ENCODE data around the gene PPFIBP2.

The PPFIBP2 gene

GRCh38 chr11:7513234-7514098, at the start of gene PPFIBP2:
Gene PPFIBP2, plus strand, starts transcription at chr11:7513999. Its CDS starts 35,477 bp downstream, at chr11:7549476.
- Histone ChIP-seq H3K9me3 (replicated peaks; ENCODE audit: insufficient read depth, low read length) (no peaks in the 10 kb centered on the region), H3K27ac (ENCODE audit: low read length) (peak within 1 kb of the TSS; percentile 96), H2AFZ (ENCODE audit: low read length) (peak within 1 kb of the TSS; percentile 74), H4K20me1 (ENCODE audit: insufficient read depth, low read length) (no peaks in the 10 kb centered on the region), H3K9ac (ENCODE audit: low read length) (peak within 1 kb of the TSS; percentile 89), H3K27me3 (replicated peaks; ENCODE audit: insufficient read depth, low read length) (no peaks in the 10 kb centered on the region), H3K9me2 (replicated peaks; ENCODE audit: insufficient read depth, low read length) (no peaks in the 10 kb centered on the region), H3K4me3 (ENCODE audit: low read length) (peak within 1 kb of the TSS; percentile 82), H3K79me2 (ENCODE audit: low read length) (peaks cover 29% of the 10 kb centered on the region), H3F3A (ENCODE audit: insufficient read depth, low read length) (peaks cover 24% of the 10 kb centered on the region), H3K36me3 (replicated peaks; ENCODE audit: insufficient read depth, low read length) (no peaks in the 10 kb centered on the region), H3K4me1 (ENCODE audit: low read length) (peaks cover 27% of the 10 kb centered on the region), H3K4me2 (ENCODE audit: low read depth, low read length) (peak within 1 kb of the TSS; percentile 95)
- DNase-seq = peak; percentile 74
- TF ChIP-seq EZH2 (optimal IDR thresholded peaks at IDR 0.05; ENCODE audit: low read depth, low read length) = no peak
- TF ChIP-seq CTCF (IDR thresholded peaks at IDR 0.05; ENCODE audit: low read length) = peak; percentile 76

GRCh38 chr11:7467652-7468051, 46.1 kb upstream of the PPFIBP2 start:
- no peaks in the 10 kb centered on the region for H3K36me3 ChIP-seq (replicated peaks; ENCODE audit: insufficient read depth, low read length)
- H3K27ac ChIP-seq (ENCODE audit: low read length) = no peak overlapping the region
- no peak overlapping the region for H3K4me2 ChIP-seq (ENCODE audit: low read depth, low read length)
- H3K27me3 ChIP-seq (replicated peaks; ENCODE audit: insufficient read depth, low read length) = no peaks in the 10 kb centered on the region
- H3K4me1 ChIP-seq (ENCODE audit: low read length) = no peaks in the 10 kb centered on the region
- no peak overlapping the region for H2AFZ ChIP-seq (ENCODE audit: low read length)
- no peaks in the 10 kb centered on the region for H3F3A ChIP-seq (ENCODE audit: insufficient read depth, low read length)
- H4K20me1 ChIP-seq (ENCODE audit: insufficient read depth, low read length) = no peaks in the 10 kb centered on the region
- no peaks in the 10 kb centered on the region for H3K9me3 ChIP-seq (replicated peaks; ENCODE audit: insufficient read depth, low read length)
- H3K4me3 ChIP-seq (ENCODE audit: low read length) = no peak overlapping the region
- DNase-seq = no peak
- H3K9me2 ChIP-seq (replicated peaks; ENCODE audit: insufficient read depth, low read length) = no peaks in the 10 kb centered on the region
- no peaks in the 10 kb centered on the region for H3K79me2 ChIP-seq (ENCODE audit: low read length)
- TF ChIP-seq EZH2 (optimal IDR thresholded peaks at IDR 0.05; ENCODE audit: low read depth, low read length) (no peak), CTCF (IDR thresholded peaks at IDR 0.05; ENCODE audit: low read length) (no peak), EZH2phosphoT487 (IDR thresholded peaks at IDR 0.05; ENCODE audit: low read length) (no peak)
- no peak overlapping the region for H3K9ac ChIP-seq (ENCODE audit: low read length)

- H3K4me1 ChIP-seq (ENCODE audit: low read length) = no peaks in the 10 kb centered on the region
- H2AFZ ChIP-seq (ENCODE audit: low read length) = no peak overlapping the region
- no peaks in the 10 kb centered on the region for H3K9me2 ChIP-seq (replicated peaks; ENCODE audit: insufficient read depth, low read length)
- H3K4me3 ChIP-seq (ENCODE audit: low read length) = no peak overlapping the region
- no peaks in the 10 kb centered on the region for H3K79me2 ChIP-seq (ENCODE audit: low read length)
- H3K9ac ChIP-seq (ENCODE audit: low read length) = no peak overlapping the region
- no peak for DNase-seq
- H3F3A ChIP-seq (ENCODE audit: insufficient read depth, low read length) = no peaks in the 10 kb centered on the region
- H3K36me3 ChIP-seq (replicated peaks; ENCODE audit: insufficient read depth, low read length) = no peaks in the 10 kb centered on the region
- no peaks in the 10 kb centered on the region for H3K27me3 ChIP-seq (replicated peaks; ENCODE audit: insufficient read depth, low read length)
- TF ChIP-seq EZH2 (optimal IDR thresholded peaks at IDR 0.05; ENCODE audit: low read depth, low read length) = no peak
- no peak for TF ChIP-seq CTCF (IDR thresholded peaks at IDR 0.05; ENCODE audit: low read length)
- TF ChIP-seq EZH2phosphoT487 (IDR thresholded peaks at IDR 0.05; ENCODE audit: low read length) = no peak
- H3K27ac ChIP-seq (ENCODE audit: low read length) = no peak overlapping the region
- no peak overlapping the region for H3K4me2 ChIP-seq (ENCODE audit: low read depth, low read length)
- no peaks in the 10 kb centered on the region for H4K20me1 ChIP-seq (ENCODE audit: insufficient read depth, low read length)
- no peaks in the 10 kb centered on the region for H3K9me3 ChIP-seq (replicated peaks; ENCODE audit: insufficient read depth, low read length)
These were observed 44.4 kb upstream of the PPFIBP2 start for GRCh38 chr11:7469351-7469865.
